ENCODE results near the gene POLR1D.
"Not testable (repeated sequence)": the region's sequence is repeated elsewhere in the genome, so short reads cannot be mapped to it uniquely, and the experiment has no call there.

Gene POLR1D

GRCh38 chr13:27620377-27621115 lies 1.1 kb upstream of the POLR1D start, which contains the start of gene LNX2:
Gene LNX2, minus strand, starts transcription at chr13:27620529. Its CDS starts 38,826 bp downstream, at chr13:27581703.
- H3K27me3 ChIP-seq (ENCODE audit: control insufficient read depth, insufficient read depth, low read length), result no peaks in the 10 kb centered on the region
- peak within 1 kb of the TSS; percentile 69 for H3K4me3 ChIP-seq (ENCODE audit: low read length)
- H3K9me3 ChIP-seq (ENCODE audit: control insufficient read depth, low read length), result no peaks in the 10 kb centered on the region
- H3K4me1 ChIP-seq (ENCODE audit: control insufficient read depth, insufficient read depth, low read length), result peaks cover 45% of the 10 kb centered on the region
- peak within 1 kb of the TSS; percentile 97 for H3K9ac ChIP-seq (ENCODE audit: low read length)
- no peaks in the 10 kb centered on the region for H3K36me3 ChIP-seq (ENCODE audit: control insufficient read depth, insufficient read depth, low read length)

- H3K27me3 ChIP-seq (ENCODE audit: control insufficient read depth, insufficient read depth, low read length), result no peaks in the 10 kb centered on the region
- H3K4me3 ChIP-seq (ENCODE audit: low read length), result peak overlapping the region; percentile 26
- no peaks in the 10 kb centered on the region for H3K9me3 ChIP-seq (ENCODE audit: control insufficient read depth, low read length)
- peak overlapping the region; percentile 97 for H3K9ac ChIP-seq (ENCODE audit: low read length)
- no peaks in the 10 kb centered on the region for H3K36me3 ChIP-seq (ENCODE audit: control insufficient read depth, insufficient read depth, low read length)
- peaks cover 45% of the 10 kb centered on the region for H3K4me1 ChIP-seq (ENCODE audit: control insufficient read depth, insufficient read depth, low read length)
Measured at GRCh38 chr13:27621116-27621365, 651 bp upstream of the POLR1D start.

- H3K36me3 ChIP-seq (ENCODE audit: control insufficient read depth, insufficient read depth, low read length), result no peaks in the 10 kb centered on the region
- H3K9me3 ChIP-seq (ENCODE audit: control insufficient read depth, low read length), result no peaks in the 10 kb centered on the region
- peak overlapping the region; percentile 89 for H3K4me3 ChIP-seq (ENCODE audit: low read length)
- peak overlapping the region; percentile 97 for H3K9ac ChIP-seq (ENCODE audit: low read length)
- H3K27me3 ChIP-seq (ENCODE audit: control insufficient read depth, insufficient read depth, low read length), result no peaks in the 10 kb centered on the region
- peaks cover 41% of the 10 kb centered on the region for H3K4me1 ChIP-seq (ENCODE audit: control insufficient read depth, insufficient read depth, low read length)
Measured at GRCh38 chr13:27622102-27622820, 569 bp downstream of the POLR1D start.

- Histone ChIP-seq H3K4me1 (ENCODE audit: control insufficient read depth, insufficient read depth, low read length) (peaks cover 35% of the 10 kb centered on the region), H3K9me3 (ENCODE audit: control insufficient read depth, low read length) (no peaks in the 10 kb centered on the region), H3K27me3 (ENCODE audit: control insufficient read depth, insufficient read depth, low read length) (no peaks in the 10 kb centered on the region), H3K9ac (ENCODE audit: low read length) (no peak overlapping the region), H3K36me3 (ENCODE audit: control insufficient read depth, insufficient read depth, low read length) (no peaks in the 10 kb centered on the region), H3K4me3 (ENCODE audit: low read length) (no peak overlapping the region)
Measured at GRCh38 chr13:27622881-27623280, 1.2 kb downstream of the POLR1D start.

- no peak overlapping the region for H3K9ac ChIP-seq (ENCODE audit: low read length)
- no peak overlapping the region for H3K4me3 ChIP-seq (ENCODE audit: low read length)
- H3K9me3 ChIP-seq (ENCODE audit: control insufficient read depth, low read length), result no peaks in the 10 kb centered on the region
- no peaks in the 10 kb centered on the region for H3K27me3 ChIP-seq (ENCODE audit: control insufficient read depth, insufficient read depth, low read length)
- peaks cover 23% of the 10 kb centered on the region for H3K4me1 ChIP-seq (ENCODE audit: control insufficient read depth, insufficient read depth, low read length)
- no peaks in the 10 kb centered on the region for H3K36me3 ChIP-seq (ENCODE audit: control insufficient read depth, insufficient read depth, low read length)
Measured at GRCh38 chr13:27624071-27624470, 2.4 kb downstream of the POLR1D start.

- Histone ChIP-seq H3K4me1 (ENCODE audit: control insufficient read depth, insufficient read depth, low read length) (peaks cover 23% of the 10 kb centered on the region), H3K36me3 (ENCODE audit: control insufficient read depth, insufficient read depth, low read length) (no peaks in the 10 kb centered on the region), H3K9ac (ENCODE audit: low read length) (no peak overlapping the region), H3K27me3 (ENCODE audit: control insufficient read depth, insufficient read depth, low read length) (no peaks in the 10 kb centered on the region), H3K4me3 (ENCODE audit: low read length) (no peak overlapping the region), H3K9me3 (ENCODE audit: control insufficient read depth, low read length) (no peaks in the 10 kb centered on the region)
Measured at GRCh38 chr13:27625839-27626238, 4.1 kb downstream of the POLR1D start.

- Histone ChIP-seq H3K4me1 (ENCODE audit: control insufficient read depth, insufficient read depth, low read length) (peaks cover 21% of the 10 kb centered on the region), H3K9ac (ENCODE audit: low read length) (no peak overlapping the region), H3K9me3 (ENCODE audit: control insufficient read depth, low read length) (no peaks in the 10 kb centered on the region), H3K27me3 (ENCODE audit: control insufficient read depth, insufficient read depth, low read length) (no peaks in the 10 kb centered on the region), H3K4me3 (ENCODE audit: low read length) (no peak overlapping the region), H3K36me3 (ENCODE audit: control insufficient read depth, insufficient read depth, low read length) (no peaks in the 10 kb centered on the region)
Measured at GRCh38 chr13:27627380-27627779, 5.7 kb downstream of the POLR1D start.

GRCh38 chr13:27628081-27628480 lies 6.4 kb downstream of the POLR1D start:
- peaks cover 16% of the 10 kb centered on the region for H3K4me1 ChIP-seq (ENCODE audit: control insufficient read depth, insufficient read depth, low read length)
- H3K27me3 ChIP-seq (ENCODE audit: control insufficient read depth, insufficient read depth, low read length), result no peaks in the 10 kb centered on the region
- H3K9ac ChIP-seq (ENCODE audit: low read length), result no peak overlapping the region
- no peaks in the 10 kb centered on the region for H3K36me3 ChIP-seq (ENCODE audit: control insufficient read depth, insufficient read depth, low read length)
- H3K9me3 ChIP-seq (ENCODE audit: control insufficient read depth, low read length), result no peaks in the 10 kb centered on the region
- no peak overlapping the region for H3K4me3 ChIP-seq (ENCODE audit: low read length)

GRCh38 chr13:27628766-27629165 lies 7.1 kb downstream of the POLR1D start:
- not testable (repeated sequence) for H3K36me3 ChIP-seq (ENCODE audit: control insufficient read depth, insufficient read depth, low read length); H3K9me3 ChIP-seq (ENCODE audit: control insufficient read depth, low read length); H3K4me3 ChIP-seq (ENCODE audit: low read length); H3K4me1 ChIP-seq (ENCODE audit: control insufficient read depth, insufficient read depth, low read length); H3K27me3 ChIP-seq (ENCODE audit: control insufficient read depth, insufficient read depth, low read length); H3K9ac ChIP-seq (ENCODE audit: low read length)

- no peaks in the 10 kb centered on the region for H3K4me1 ChIP-seq (ENCODE audit: control insufficient read depth, insufficient read depth, low read length)
- no peak overlapping the region for H3K9ac ChIP-seq (ENCODE audit: low read length)
- no peaks in the 10 kb centered on the region for H3K27me3 ChIP-seq (ENCODE audit: control insufficient read depth, insufficient read depth, low read length)
- no peak overlapping the region for H3K4me3 ChIP-seq (ENCODE audit: low read length)
- no peaks in the 10 kb centered on the region for H3K9me3 ChIP-seq (ENCODE audit: control insufficient read depth, low read length)
- H3K36me3 ChIP-seq (ENCODE audit: control insufficient read depth, insufficient read depth, low read length), result no peaks in the 10 kb centered on the region
Measured at GRCh38 chr13:27631156-27631555, 9.5 kb downstream of the POLR1D start.

GRCh38 chr13:27631665-27632064 lies 10.0 kb downstream of the POLR1D start:
- H3K4me1 ChIP-seq (ENCODE audit: control insufficient read depth, insufficient read depth, low read length), result no peaks in the 10 kb centered on the region
- H3K9ac ChIP-seq (ENCODE audit: low read length), result no peak overlapping the region
- no peak overlapping the region for H3K4me3 ChIP-seq (ENCODE audit: low read length)
- H3K9me3 ChIP-seq (ENCODE audit: control insufficient read depth, low read length), result no peaks in the 10 kb centered on the region
- no peaks in the 10 kb centered on the region for H3K27me3 ChIP-seq (ENCODE audit: control insufficient read depth, insufficient read depth, low read length)
- no peaks in the 10 kb centered on the region for H3K36me3 ChIP-seq (ENCODE audit: control insufficient read depth, insufficient read depth, low read length)

- Histone ChIP-seq H3K9me3 (ENCODE audit: control insufficient read depth, low read length) (no peaks in the 10 kb centered on the region), H3K27me3 (ENCODE audit: control insufficient read depth, insufficient read depth, low read length) (no peaks in the 10 kb centered on the region), H3K36me3 (ENCODE audit: control insufficient read depth, insufficient read depth, low read length) (no peaks in the 10 kb centered on the region), H3K9ac (ENCODE audit: low read length) (no peak overlapping the region), H3K4me1 (ENCODE audit: control insufficient read depth, insufficient read depth, low read length) (no peaks in the 10 kb centered on the region), H3K4me3 (ENCODE audit: low read length) (no peak overlapping the region)
Measured at GRCh38 chr13:27632214-27632613, 10.5 kb downstream of the POLR1D start.
